ENCODE data around the gene AJM1. TPM values are rescaled to one million over a fixed set of nuclear protein-coding genes. Genes with fewer than 3 reads are reported as not detected.

AJM1 gene
- total RNA-seq, 1 experiment from 2014 or later, result 7.1 TPM

- Histone ChIP-seq H3K36me3 (ENCODE audit: control insufficient read depth in 1 of 2, insufficient read depth in 2 of 2, low read length in 2 of 2) (peaks cover 8 to 14% of the 10 kb centered on the region in 2 experiments; a peak in 3 of 4 replicates), H3K4me1 (ENCODE audit: control insufficient read depth in 1 of 2, insufficient read depth in 2 of 2, low read length in 2 of 2) (peaks cover 14 to 19% of the 10 kb centered on the region in 2 experiments), H3K27me3 (ENCODE audit: insufficient read depth, low read length) (no peaks in the 10 kb centered on the region), H3K9me3 (ENCODE audit: control insufficient read depth in 1 of 2, insufficient read depth in 1 of 2, low read depth in 1 of 2, low read length in 2 of 2) (no peaks in the 10 kb centered on the region), H3K79me2 (ENCODE audit: insufficient read depth, low read length) (peaks cover 60% of the 10 kb centered on the region), H3K27ac (ENCODE audit: low read depth, low read length) (peak overlapping the region; percentile 97), H3K4me2 (ENCODE audit: low read length) (peak overlapping the region; percentile 74), H3K9me2 (ENCODE audit: insufficient read depth) (no peaks in the 10 kb centered on the region), H3K9ac (ENCODE audit: low read length) (peak overlapping the region; percentile 96), H3K4me3 (replicated peaks in 1 of 2; ENCODE audit: low read depth in 1 of 2, low read length in 2 of 2) (peak overlapping the region; percentile 79 to 93), H4K20me1 (ENCODE audit: insufficient read depth) (no peaks in the 10 kb centered on the region), H2AFZ (ENCODE audit: low read depth, low read length, poor library complexity, severe bottlenecking) (no peak overlapping the region)
- CTCF ChIA-PET, result no interaction called here
- POLR2A ChIA-PET, result interaction anchor here (1.9 kb wide), 1 partner anchor 8 kb away, joined by 4 read pairs; no protein-coding TSS in a partner anchor
- RAD21 ChIA-PET (ENCODE audit: low non-redundant PET in 1 of 2, low total read pairs in 2 of 2, uncharacterized antibody in 2 of 2, unreplicated experiment in 2 of 2), result no interaction called here
- no TSS peak for BruUV-seq (replicated peaks)
- no peak for TF ChIP-seq ZNF274 (IDR thresholded peaks at IDR 0.05; ENCODE audit: low read depth, low read length)
- DNase-seq (ENCODE audit: low read depth, low spot score) (no peak), ATAC-seq (no peak)
- intact Hi-C loops (cut with micrococcal nuclease), result no loop called here
These were observed 33.5 kb upstream of the AJM1 start for GRCh38 chr9:136808806-136809158.

GRCh38 chr9:136814725-136815421 is 27.4 kb upstream of the AJM1 start:
- Histone ChIP-seq H3K9me3 (ENCODE audit: control insufficient read depth in 1 of 2, insufficient read depth in 1 of 2, low read depth in 1 of 2, low read length in 2 of 2) (no peaks in the 10 kb centered on the region), H2AFZ (ENCODE audit: low read depth, low read length, poor library complexity, severe bottlenecking) (no peak overlapping the region), H3K4me1 (ENCODE audit: control insufficient read depth in 1 of 2, insufficient read depth in 2 of 2, low read length in 2 of 2) (no peaks in the 10 kb centered on the region), H3K9me2 (ENCODE audit: insufficient read depth) (no peaks in the 10 kb centered on the region), H3K27me3 (ENCODE audit: insufficient read depth, low read length) (no peaks in the 10 kb centered on the region), H3K9ac (ENCODE audit: low read length) (no peak overlapping the region), H3K36me3 (ENCODE audit: control insufficient read depth in 1 of 2, insufficient read depth in 2 of 2, low read length in 2 of 2) (peaks cover 3 to 14% of the 10 kb centered on the region in 2 experiments; a peak in 3 of 4 replicates), H3K4me2 (ENCODE audit: low read length) (no peak overlapping the region), H3K27ac (ENCODE audit: low read depth, low read length) (no peak overlapping the region), H3K4me3 (replicated peaks in 1 of 2; ENCODE audit: low read depth in 1 of 2, low read length in 2 of 2) (no peak overlapping the region), H3K79me2 (ENCODE audit: insufficient read depth, low read length) (peaks cover 53% of the 10 kb centered on the region), H4K20me1 (ENCODE audit: insufficient read depth) (no peaks in the 10 kb centered on the region)
- BruUV-seq (replicated peaks), result no TSS peak
- intact Hi-C loops (cut with micrococcal nuclease), result no loop called here
- ChIA-PET RAD21 (ENCODE audit: low non-redundant PET in 1 of 2, low total read pairs in 2 of 2, uncharacterized antibody in 2 of 2, unreplicated experiment in 2 of 2) (no interaction called here), CTCF (no interaction called here), POLR2A (no interaction called here)
- DNase-seq (ENCODE audit: low read depth, low spot score) (no peak), ATAC-seq (no peak)
- TF ChIP-seq POLR2A (IDR thresholded peaks at IDR 0.05; ENCODE audit: borderline replicate concordance, extremely low read depth, insufficient read depth, insufficient read length) (no peak), MAX (IDR thresholded peaks at IDR 0.05) (no peak), SP1 (IDR thresholded peaks at IDR 0.05; ENCODE audit: low read depth) (no peak), RAD21 (IDR thresholded peaks at IDR 0.05; ENCODE audit: low read depth) (no peak), ELF1 (IDR thresholded peaks at IDR 0.05; ENCODE audit: borderline replicate concordance, low read depth) (no peak), FOSL1 (IDR thresholded peaks at IDR 0.05; ENCODE audit: low read depth) (no peak), EZH2phosphoT487 (IDR thresholded peaks at IDR 0.05; ENCODE audit: borderline replicate concordance) (no peak), ATF3 (IDR thresholded peaks at IDR 0.05) (no peak), ZNF274 (IDR thresholded peaks at IDR 0.05; ENCODE audit: low read depth, low read length) (no peak), POLR2AphosphoS5 (IDR thresholded peaks at IDR 0.05; ENCODE audit: low read depth, low read length) (no peak), CTCF (IDR thresholded peaks at IDR 0.05 in 2 of 3, conservative IDR thresholded peaks at IDR 0.05 in 1 of 3; ENCODE audit: borderline replicate concordance in 1 of 3, insufficient read depth in 1 of 3, low read depth in 2 of 3, low read length in 2 of 3) (no peak), ZFX (IDR thresholded peaks at IDR 0.05) (no peak), CEBPB (IDR thresholded peaks at IDR 0.05; ENCODE audit: low read depth) (no peak), ZBTB33 (IDR thresholded peaks at IDR 0.05; ENCODE audit: extremely low read depth, insufficient replicate concordance, low read length) (no peak), JUND (IDR thresholded peaks at IDR 0.05) (no peak)
